HL-60/S4 treated with phorbol 12-myristate 13-acetate at 8.2 ng/mL for 4 days and 3 days (cell line): ENCODE data around the gene CD9.

Experiments used
- in situ Hi-C: fragments of 300-500 bp; cut with MboI; formaldehyde crosslinking; loops from 2 replicates; pipeline ENCODE4 v1.15.0; 2022; ENCODE audit warnings: low sequenced_read_pairs

The CD9 gene

GRCh38 chr12:6272300-6273204 lies 72.4 kb downstream of the CD9 start:
- in situ Hi-C loops: loop anchor here (10.0 kb wide), 1 partner anchor 78 kb away; no protein-coding TSS in a partner anchor

DNA sequence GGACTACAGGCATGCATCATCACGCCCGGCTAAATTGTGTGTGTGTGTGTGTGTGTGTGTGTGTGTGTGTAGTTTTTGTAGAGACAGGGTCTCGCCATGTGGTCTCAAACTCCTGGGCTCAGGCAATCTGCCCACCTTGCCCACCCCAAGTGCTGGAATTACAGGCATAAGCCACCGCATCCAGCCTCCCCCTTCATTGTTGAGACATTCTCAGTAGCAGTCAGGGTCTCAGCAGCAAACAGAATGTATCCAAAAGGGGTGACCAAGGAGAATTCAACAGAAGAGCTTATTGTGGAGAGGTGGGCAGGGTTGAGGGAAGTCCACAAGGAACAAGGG lies 73.0 kb downstream of the CD9 start:
- in situ Hi-C loops: loop anchor here (10.0 kb wide), 1 partner anchor 78 kb away; no protein-coding TSS in a partner anchor

GRCh38 chr12:6273541-6274230 lies 73.5 kb downstream of the CD9 start:
- in situ Hi-C loops: loop anchor here (10.0 kb wide), 1 partner anchor 79 kb away; no protein-coding TSS in a partner anchor

GRCh38 chr12:6274231-6275221 lies 74.3 kb downstream of the CD9 start:
- in situ Hi-C loops: loop anchor here (10.0 to 25.0 kb wide), 2 partner anchors 80 to 537 kb away; no protein-coding TSS in a partner anchor

DNA sequence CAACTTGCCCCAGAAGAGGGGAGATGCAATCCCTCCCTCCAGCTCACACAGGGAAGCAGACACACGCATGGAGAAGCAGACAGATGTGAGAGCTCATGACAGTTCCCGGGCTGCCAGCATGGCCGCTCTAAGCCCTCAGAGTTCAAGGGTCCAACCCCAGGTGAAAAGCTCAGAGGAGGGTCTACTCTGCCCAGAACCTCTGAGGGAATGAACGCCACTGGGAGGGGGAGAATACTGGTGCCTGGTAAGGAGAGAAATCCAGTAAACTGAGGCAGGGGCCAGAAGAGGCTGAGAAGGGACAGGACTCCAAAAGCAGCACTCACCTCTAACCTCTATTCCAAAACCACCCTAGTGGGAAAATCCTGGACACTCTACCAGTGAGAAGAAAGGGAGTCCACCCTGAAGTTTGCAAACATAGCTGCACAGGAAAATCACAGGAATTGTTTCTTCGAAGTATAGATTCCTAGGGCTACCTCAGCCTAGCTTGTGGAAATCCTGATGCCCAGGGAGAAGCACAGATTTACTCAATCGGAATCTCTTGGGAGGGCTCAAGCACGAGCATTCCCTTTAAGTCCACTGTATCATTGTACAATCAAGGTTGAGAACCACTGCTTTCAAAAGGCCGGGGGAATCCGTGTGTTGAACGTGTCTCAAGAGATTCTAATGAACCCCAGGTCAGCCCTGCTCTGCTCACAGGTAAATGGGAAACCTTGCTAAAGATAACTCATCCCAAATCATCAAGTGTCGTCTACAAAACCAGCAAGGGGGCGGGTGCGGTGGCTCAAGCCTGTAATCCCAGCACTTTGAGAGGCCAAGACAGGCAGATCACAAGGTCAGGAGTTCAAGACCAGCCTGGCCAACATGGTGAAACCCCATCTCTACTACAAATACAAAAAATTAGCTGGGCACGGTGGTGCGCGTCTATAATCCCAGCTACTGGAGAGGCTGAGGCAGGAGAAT lies 76.0 kb downstream of the CD9 start:
- in situ Hi-C loops: loop anchor here (10.0 to 25.0 kb wide), 2 partner anchors 81 to 539 kb away; no protein-coding TSS in a partner anchor

GRCh38 chr12:6276956-6277620 lies 76.9 kb downstream of the CD9 start:
- in situ Hi-C loops: loop anchor here (10.0 to 25.0 kb wide), 2 partner anchors 82 to 540 kb away; no protein-coding TSS in a partner anchor

GRCh38 chr12:6277982-6278438 lies 77.8 kb downstream of the CD9 start:
- in situ Hi-C loops: loop anchor here (10.0 to 25.0 kb wide), 2 partner anchors 83 to 541 kb away; no protein-coding TSS in a partner anchor

DNA sequence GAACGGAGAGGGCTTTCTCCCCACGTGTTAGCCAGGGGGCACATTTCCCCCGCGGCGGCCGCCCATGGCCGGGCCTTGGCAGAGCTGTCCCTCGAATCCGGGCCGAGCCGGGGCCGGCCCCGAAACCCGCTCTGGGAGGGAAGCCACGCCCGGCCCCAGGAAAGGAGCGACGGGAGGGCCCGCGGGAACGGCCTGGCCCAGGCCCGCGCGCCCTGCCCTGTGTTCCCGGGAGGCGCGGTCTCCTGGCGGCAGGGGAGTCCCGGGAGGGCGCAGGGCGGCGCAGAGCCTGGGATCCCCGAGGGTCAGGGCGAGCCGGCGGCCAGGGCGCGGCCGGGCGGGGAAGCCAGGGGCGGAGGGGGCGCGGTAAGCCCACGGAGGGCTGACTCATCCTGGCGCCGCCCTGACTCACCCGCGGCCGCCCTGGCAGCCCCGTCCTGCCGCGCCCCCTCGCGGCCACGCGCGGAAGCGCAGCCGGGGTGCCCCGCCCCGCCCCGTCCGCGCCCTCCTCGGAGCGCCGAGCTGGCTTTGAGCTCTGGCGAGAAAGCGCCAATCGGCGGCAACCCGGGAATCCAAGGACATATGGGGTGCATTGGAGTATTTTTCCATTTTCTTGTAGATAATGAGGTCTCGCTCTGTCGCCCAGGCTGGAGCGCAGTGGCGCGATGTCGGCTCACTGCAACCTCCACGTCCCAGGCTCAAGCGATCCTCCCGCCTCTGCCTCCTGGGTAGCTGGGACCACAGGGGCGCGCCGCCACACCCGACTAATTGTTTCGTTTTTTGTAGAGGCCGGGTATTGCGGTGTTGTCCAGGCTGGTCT lies 78.4 kb downstream of the CD9 start:
- in situ Hi-C loops: loop anchor here (10.0 to 25.0 kb wide), 2 partner anchors 84 to 541 kb away; no protein-coding TSS in a partner anchor

GRCh38 chr12:6279256-6279628 lies 79.0 kb downstream of the CD9 start:
- in situ Hi-C loops: loop anchor here (10.0 to 25.0 kb wide), 2 partner anchors 84 to 542 kb away; no protein-coding TSS in a partner anchor

- in situ Hi-C loops: loop anchor here (5.0 to 25.0 kb wide), 3 partner anchors 85 to 542 kb away; no protein-coding TSS in a partner anchor
Observed at GRCh38 chr12:6279631-6280030, 79.4 kb downstream of the CD9 start.

DNA sequence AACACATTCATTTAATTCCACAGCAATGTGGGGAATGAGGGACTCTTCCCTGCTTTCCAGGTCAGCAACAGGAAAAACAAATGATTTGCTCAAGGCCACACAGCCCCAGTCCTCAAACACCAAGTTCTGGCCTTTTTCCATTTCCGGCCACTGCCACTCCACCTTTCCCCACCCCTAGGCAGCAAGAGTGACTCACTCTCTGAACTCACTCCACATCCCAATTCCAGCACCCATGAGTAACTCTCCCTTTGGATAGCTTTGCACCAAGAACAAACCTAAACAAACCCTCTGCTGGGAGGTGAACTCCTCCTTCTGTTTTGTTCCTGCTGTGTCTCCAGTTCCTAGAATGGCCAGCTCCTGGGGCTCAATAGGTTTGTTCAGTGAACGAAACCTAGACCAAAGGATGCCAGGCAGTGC lies 79.9 kb downstream of the CD9 start:
- in situ Hi-C loops: loop anchor here (5.0 to 25.0 kb wide), 2 partner anchors 218 to 543 kb away; no protein-coding TSS in a partner anchor

DNA sequence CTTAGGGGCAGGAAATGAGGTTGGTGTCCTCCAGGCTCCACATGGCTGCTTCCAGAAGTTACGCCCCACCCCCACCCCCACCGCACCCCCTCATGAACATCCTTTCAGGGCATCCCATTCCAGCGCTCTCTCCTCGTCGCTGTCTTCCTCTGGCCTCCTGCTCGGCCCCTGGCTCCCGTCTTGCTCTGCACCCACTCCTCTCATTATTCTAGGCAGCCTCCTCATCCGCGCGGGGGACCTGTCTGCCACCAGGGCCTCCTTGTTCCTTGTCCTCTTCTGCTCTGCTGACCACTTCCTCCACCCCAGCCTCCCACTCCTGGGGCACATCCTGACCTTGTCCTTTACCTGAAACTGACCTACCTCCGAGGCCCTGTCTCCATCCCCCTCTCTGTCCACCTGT lies 80.5 kb downstream of the CD9 start:
- in situ Hi-C loops: loop anchor here (5.0 to 25.0 kb wide), 2 partner anchors 218 to 543 kb away; no protein-coding TSS in a partner anchor

GRCh38 chr12:6281081-6281809 lies 81.0 kb downstream of the CD9 start:
- in situ Hi-C loops: loop anchor here (5.0 to 25.0 kb wide), 2 partner anchors 219 to 544 kb away; no protein-coding TSS in a partner anchor

GRCh38 chr12:6282453-6282840 lies 82.2 kb downstream of the CD9 start:
- in situ Hi-C loops: loop anchor here (5.0 to 25.0 kb wide), 2 partner anchors 220 to 545 kb away; no protein-coding TSS in a partner anchor

GRCh38 chr12:6284273-6284672 lies 84.1 kb downstream of the CD9 start:
- in situ Hi-C loops: loop anchor here (5.0 to 25.0 kb wide), 2 partner anchors 222 to 547 kb away; no protein-coding TSS in a partner anchor

- in situ Hi-C loops: loop anchor here (25.0 kb wide), 1 partner anchor 548 kb away; no protein-coding TSS in a partner anchor
Observed at GRCh38 chr12:6285063-6285477, 84.9 kb downstream of the CD9 start.
